Liver (tissue), 9 donors: ENCODE results near the gene GART. TPM values are rescaled to one million over a fixed set of nuclear protein-coding genes. Genes with fewer than 3 reads are reported as not detected.

Experiments
- DNase-seq: peaks from one replicate; pipeline ENCODE4 v3.0.0-alpha.2; 2017; ENCODE audit warnings: low spot score
- H3K27ac ChIP-seq, 2 donors: one replicate each; pipeline ENCODE4 v1.7.0; 2013; ENCODE audit warnings: inconsistent platforms in 2 of 2, low read length in 2 of 2, control low read depth in 1 of 2, low read depth in 1 of 2, mild to moderate bottlenecking in 1 of 2
- H3K27me3 ChIP-seq, 4 donors: one replicate each; pipeline versions ENCODE4 v1.6.1 to v1.7.0; 2013; ENCODE audit warnings: low read length in 3 of 4, inconsistent platforms in 1 of 4, mild to moderate bottlenecking in 1 of 4, moderate library complexity in 1 of 4; ENCODE audit not compliant: control insufficient read depth in 4 of 4, insufficient read depth in 4 of 4
- H3K36me3 ChIP-seq, 4 donors: one replicate each; pipeline versions ENCODE4 v1.6.1 to v1.7.0; 2013; ENCODE audit warnings: low read length in 3 of 4, mild to moderate bottlenecking in 3 of 4, low read depth in 1 of 4, moderate library complexity in 1 of 4; ENCODE audit not compliant: control insufficient read depth in 4 of 4, insufficient read depth in 3 of 4
- H3K4me1 ChIP-seq, 4 donors: one replicate each; pipeline versions ENCODE4 v1.6.1 to v1.7.0; 2013; ENCODE audit warnings: low read length in 3 of 4, mild to moderate bottlenecking in 3 of 4, moderate library complexity in 1 of 4; ENCODE audit not compliant: control insufficient read depth in 4 of 4, insufficient read depth in 4 of 4
- H3K4me3 ChIP-seq, 3 donors: one replicate each; pipeline versions ENCODE4 v1.6.1 to v1.7.0; 2013; ENCODE audit warnings: low read length in 3 of 3, control low read depth in 1 of 3, low read depth in 1 of 3, mild to moderate bottlenecking in 1 of 3
- H3K9ac ChIP-seq, 2 donors: one replicate each; pipeline ENCODE4 v1.7.0; 2013; ENCODE audit warnings: low read length in 2 of 2, mild to moderate bottlenecking in 2 of 2, moderate library complexity in 2 of 2, control low read depth in 1 of 2, low read depth in 1 of 2
- H3K9me3 ChIP-seq, 4 donors: one replicate each; pipeline versions ENCODE4 v1.6.1 to v1.7.0; 2013; ENCODE audit warnings: low read length in 3 of 4; ENCODE audit not compliant: control insufficient read depth in 4 of 4
- FOXA1 ChIP-seq: IDR thresholded peaks from 2 replicates; pipeline ENCODE4 v1.6.1; 2016; ENCODE audit warnings: antibody characterized with exemption
- FOXA2 ChIP-seq: IDR thresholded peaks from 2 replicates; pipeline ENCODE4 v1.6.1; 2016; ENCODE audit warnings: antibody characterized with exemption
- GABPA ChIP-seq, 2 donors: IDR thresholded peaks in 1 of 2; conservative IDR thresholded peaks in 1 of 2; 2 replicates each; pipeline ENCODE4 v1.6.1; 2016; ENCODE audit warnings: antibody characterized with exemption in 2 of 2, mild to moderate bottlenecking in 1 of 2, moderate library complexity in 1 of 2
- HNF4A ChIP-seq, 2 donors: conservative IDR thresholded peaks; 2 replicates each; pipeline ENCODE4 v1.6.1; 2016; ENCODE audit warnings: antibody characterized with exemption in 2 of 2, mild to moderate bottlenecking in 2 of 2
- HNF4G ChIP-seq: IDR thresholded peaks from 2 replicates; pipeline ENCODE4 v1.6.1; 2016; ENCODE audit warnings: antibody characterized with exemption
- JUND ChIP-seq, 2 donors: IDR thresholded peaks; 2 replicates each; pipeline ENCODE4 v1.6.1; 2016; ENCODE audit warnings: antibody characterized with exemption in 2 of 2
- NR2F2 ChIP-seq: IDR thresholded peaks from 2 replicates; pipeline ENCODE4 v1.6.1; 2016; ENCODE audit warnings: antibody characterized with exemption
- RAD21 ChIP-seq, 2 donors: IDR thresholded peaks; 2 replicates each; pipeline ENCODE4 v1.6.1; 2016; ENCODE audit warnings: antibody characterized with exemption in 2 of 2, mild to moderate bottlenecking in 2 of 2
- RXRA ChIP-seq, 2 donors: IDR thresholded peaks; 2 replicates each; pipeline ENCODE4 v1.6.1; 2017 to 2018; ENCODE audit warnings: antibody characterized with exemption in 2 of 2, mild to moderate bottlenecking in 1 of 2
- TAF1 ChIP-seq: conservative IDR thresholded peaks from 2 replicates; pipeline ENCODE4 v1.6.1; 2016; ENCODE audit warnings: antibody characterized with exemption, mild to moderate bottlenecking
- YY1 ChIP-seq: IDR thresholded peaks from 2 replicates; pipeline ENCODE4 v1.6.1; 2016; ENCODE audit warnings: antibody characterized with exemption, mild to moderate bottlenecking
- WGBS: extraction: QIAGEN DNeasy Blood & Tissue Kit; methylation state at CpG from one replicate; pipeline ENCODE4 v1.1.7; 2013; 5-methylcytosine and 5-hydroxymethylcytosine counted together
- polyA plus RNA-seq, 2 donors: library from polyadenylated mRNA; stranded (reverse) in 1 of 2; unstranded in 1 of 2; fragments of 200-250 nt in 1 of 2; fragments of >200 nt in 1 of 2; fragmentation: Nextera tagmentation in 1 of 2; extraction: Ambion mirVana in 1 of 2; gene quantifications; one replicate each; pipeline versions ENCODE4 v1.2.1 to v1.2.3, GENCODE V29; 2013 to 2015
- total RNA-seq, 2 donors: library from RNA; depleted of rRNA; stranded (reverse); fragments of >200 nt; gene quantifications; one replicate each; pipeline ENCODE4 v1.2.3, GENCODE V29; 2014
- TF ChIP-seq, protein P1 (sequence below): IDR thresholded peaks from 2 replicates; pipeline ENCODE4 v1.6.1; 2016; ENCODE audit warnings: antibody characterized with exemption
- TF ChIP-seq, protein P2 (sequence below): IDR thresholded peaks from 2 replicates; pipeline ENCODE4 v1.6.1; 2016; ENCODE audit warnings: antibody characterized with exemption
- TF ChIP-seq, protein P3 (sequence below): IDR thresholded peaks from 2 replicates; pipeline ENCODE4 v1.6.1; 2016; ENCODE audit warnings: antibody characterized with exemption
- TF ChIP-seq, protein P4 (sequence below): IDR thresholded peaks from 2 replicates; pipeline ENCODE4 v1.6.1; 2016; ENCODE audit warnings: antibody characterized with exemption, mild to moderate bottlenecking
- TF ChIP-seq, protein P5 (sequence below): fragments of 150-350 bp; IDR thresholded peaks from 2 replicates; pipeline ENCODE4 v1.5.1; 2017; ENCODE audit warnings: improper control_type of control experiment, low read depth, low read length; ENCODE audit not compliant: missing input control
- donor health status: healthy.
- donor health status: healthy.
- donor health status: healthy.
- donor health status: healthy.
- donor health status: healthy.

Gene GART
- total and polyA plus RNA-seq, 4 donors, result 15.7 to 76.8 (median 32.0) TPM

DNA sequence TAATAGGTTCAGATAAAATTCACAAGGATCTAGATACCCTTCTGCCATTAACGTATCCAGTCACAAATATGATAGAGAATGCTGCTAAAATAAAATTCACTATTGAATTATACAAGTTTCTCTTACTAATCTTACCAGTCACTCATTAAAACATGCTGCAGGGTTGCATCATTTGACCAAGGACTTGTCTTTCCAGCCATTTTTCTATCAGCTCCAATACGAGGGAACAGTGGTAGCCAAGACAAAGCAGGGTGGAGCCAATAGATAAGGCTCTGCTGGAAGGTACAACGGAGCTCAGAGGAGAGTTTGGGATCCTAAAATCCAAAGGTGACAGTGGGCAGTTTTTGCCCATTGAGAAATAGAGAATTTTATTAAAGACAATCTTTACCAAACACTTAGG, 42.5 kb upstream of the GART start:
- Histone ChIP-seq H3K36me3 (peaks cover 0 to 3% (median 0%) of the 10 kb centered on the region in 4 donors), H3K27me3 (no peaks in the 10 kb centered on the region), H3K9ac (no peak overlapping the region), H3K9me3 (no peaks in the 10 kb centered on the region), H3K27ac (no peak overlapping the region), H3K4me3 (no peak overlapping the region), H3K4me1 (peaks cover 2 to 15% (median 9%) of the 10 kb centered on the region in 4 donors)
- DNase-seq, result no peak
- TF ChIP-seq HNF4A (conservative IDR thresholded peaks at IDR 0.05) (no peak), RAD21 (IDR thresholded peaks at IDR 0.05) (no peak), GABPA (IDR thresholded peaks at IDR 0.05 in 1 of 2, conservative IDR thresholded peaks at IDR 0.05 in 1 of 2) (no peak), TAF1 (no peak), HNF4G (no peak), JUND (IDR thresholded peaks at IDR 0.05) (no peak), FOXA1 (no peak), RXRA (IDR thresholded peaks at IDR 0.05) (no peak), NR2F2 (no peak), YY1 (no peak), FOXA2 (no peak)
- TF ChIP-seq, protein P1, sequence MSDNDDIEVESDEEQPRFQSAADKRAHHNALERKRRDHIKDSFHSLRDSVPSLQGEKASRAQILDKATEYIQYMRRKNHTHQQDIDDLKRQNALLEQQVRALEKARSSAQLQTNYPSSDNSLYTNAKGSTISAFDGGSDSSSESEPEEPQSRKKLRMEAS, result no peak
- TF ChIP-seq, protein P2, sequence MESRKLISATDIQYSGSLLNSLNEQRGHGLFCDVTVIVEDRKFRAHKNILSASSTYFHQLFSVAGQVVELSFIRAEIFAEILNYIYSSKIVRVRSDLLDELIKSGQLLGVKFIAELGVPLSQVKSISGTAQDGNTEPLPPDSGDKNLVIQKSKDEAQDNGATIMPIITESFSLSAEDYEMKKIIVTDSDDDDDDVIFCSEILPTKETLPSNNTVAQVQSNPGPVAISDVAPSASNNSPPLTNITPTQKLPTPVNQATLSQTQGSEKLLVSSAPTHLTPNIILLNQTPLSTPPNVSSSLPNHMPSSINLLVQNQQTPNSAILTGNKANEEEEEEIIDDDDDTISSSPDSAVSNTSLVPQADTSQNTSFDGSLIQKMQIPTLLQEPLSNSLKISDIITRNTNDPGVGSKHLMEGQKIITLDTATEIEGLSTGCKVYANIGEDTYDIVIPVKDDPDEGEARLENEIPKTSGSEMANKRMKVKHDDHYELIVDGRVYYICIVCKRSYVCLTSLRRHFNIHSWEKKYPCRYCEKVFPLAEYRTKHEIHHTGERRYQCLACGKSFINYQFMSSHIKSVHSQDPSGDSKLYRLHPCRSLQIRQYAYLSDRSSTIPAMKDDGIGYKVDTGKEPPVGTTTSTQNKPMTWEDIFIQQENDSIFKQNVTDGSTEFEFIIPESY, result no peak
- TF ChIP-seq, protein P3, sequence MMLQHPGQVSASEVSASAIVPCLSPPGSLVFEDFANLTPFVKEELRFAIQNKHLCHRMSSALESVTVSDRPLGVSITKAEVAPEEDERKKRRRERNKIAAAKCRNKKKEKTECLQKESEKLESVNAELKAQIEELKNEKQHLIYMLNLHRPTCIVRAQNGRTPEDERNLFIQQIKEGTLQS, result no peak
- TF ChIP-seq, protein P4, sequence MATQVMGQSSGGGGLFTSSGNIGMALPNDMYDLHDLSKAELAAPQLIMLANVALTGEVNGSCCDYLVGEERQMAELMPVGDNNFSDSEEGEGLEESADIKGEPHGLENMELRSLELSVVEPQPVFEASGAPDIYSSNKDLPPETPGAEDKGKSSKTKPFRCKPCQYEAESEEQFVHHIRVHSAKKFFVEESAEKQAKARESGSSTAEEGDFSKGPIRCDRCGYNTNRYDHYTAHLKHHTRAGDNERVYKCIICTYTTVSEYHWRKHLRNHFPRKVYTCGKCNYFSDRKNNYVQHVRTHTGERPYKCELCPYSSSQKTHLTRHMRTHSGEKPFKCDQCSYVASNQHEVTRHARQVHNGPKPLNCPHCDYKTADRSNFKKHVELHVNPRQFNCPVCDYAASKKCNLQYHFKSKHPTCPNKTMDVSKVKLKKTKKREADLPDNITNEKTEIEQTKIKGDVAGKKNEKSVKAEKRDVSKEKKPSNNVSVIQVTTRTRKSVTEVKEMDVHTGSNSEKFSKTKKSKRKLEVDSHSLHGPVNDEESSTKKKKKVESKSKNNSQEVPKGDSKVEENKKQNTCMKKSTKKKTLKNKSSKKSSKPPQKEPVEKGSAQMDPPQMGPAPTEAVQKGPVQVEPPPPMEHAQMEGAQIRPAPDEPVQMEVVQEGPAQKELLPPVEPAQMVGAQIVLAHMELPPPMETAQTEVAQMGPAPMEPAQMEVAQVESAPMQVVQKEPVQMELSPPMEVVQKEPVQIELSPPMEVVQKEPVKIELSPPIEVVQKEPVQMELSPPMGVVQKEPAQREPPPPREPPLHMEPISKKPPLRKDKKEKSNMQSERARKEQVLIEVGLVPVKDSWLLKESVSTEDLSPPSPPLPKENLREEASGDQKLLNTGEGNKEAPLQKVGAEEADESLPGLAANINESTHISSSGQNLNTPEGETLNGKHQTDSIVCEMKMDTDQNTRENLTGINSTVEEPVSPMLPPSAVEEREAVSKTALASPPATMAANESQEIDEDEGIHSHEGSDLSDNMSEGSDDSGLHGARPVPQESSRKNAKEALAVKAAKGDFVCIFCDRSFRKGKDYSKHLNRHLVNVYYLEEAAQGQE, result no peak
- TF ChIP-seq, protein P5, sequence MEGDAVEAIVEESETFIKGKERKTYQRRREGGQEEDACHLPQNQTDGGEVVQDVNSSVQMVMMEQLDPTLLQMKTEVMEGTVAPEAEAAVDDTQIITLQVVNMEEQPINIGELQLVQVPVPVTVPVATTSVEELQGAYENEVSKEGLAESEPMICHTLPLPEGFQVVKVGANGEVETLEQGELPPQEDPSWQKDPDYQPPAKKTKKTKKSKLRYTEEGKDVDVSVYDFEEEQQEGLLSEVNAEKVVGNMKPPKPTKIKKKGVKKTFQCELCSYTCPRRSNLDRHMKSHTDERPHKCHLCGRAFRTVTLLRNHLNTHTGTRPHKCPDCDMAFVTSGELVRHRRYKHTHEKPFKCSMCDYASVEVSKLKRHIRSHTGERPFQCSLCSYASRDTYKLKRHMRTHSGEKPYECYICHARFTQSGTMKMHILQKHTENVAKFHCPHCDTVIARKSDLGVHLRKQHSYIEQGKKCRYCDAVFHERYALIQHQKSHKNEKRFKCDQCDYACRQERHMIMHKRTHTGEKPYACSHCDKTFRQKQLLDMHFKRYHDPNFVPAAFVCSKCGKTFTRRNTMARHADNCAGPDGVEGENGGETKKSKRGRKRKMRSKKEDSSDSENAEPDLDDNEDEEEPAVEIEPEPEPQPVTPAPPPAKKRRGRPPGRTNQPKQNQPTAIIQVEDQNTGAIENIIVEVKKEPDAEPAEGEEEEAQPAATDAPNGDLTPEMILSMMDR, result no peak
- WGBS, result 50% methylated on average over 3 of the region's 3 CpGs
